ENCODE results near the gene SYTL3.
A peak's percentile ranks its signal among the peaks of the same experiment; 100 is the strongest.

The SYTL3 gene

GRCh38 chr6:158760618-158761250, 110.9 kb downstream of the SYTL3 start:
- DNase-seq = no peak
- intact Hi-C loops (cut with DNase I) = no loop called here

GRCh38 chr6:158761746-158762145, 111.9 kb downstream of the SYTL3 start:
- peak in 1 of 42 donors; percentile 2 for DNase-seq

GRCh38 chr6:158762787-158763433, 113.1 kb downstream of the SYTL3 start:
- DNase-seq = peak in 6 of 42 donors; percentile 15 to 67 (median 32)
- intact Hi-C loops (cut with DNase I) = no loop called here

More at GRCh38 chr6:158761746-158762145, 111.9 kb downstream of the SYTL3 start:
- intact Hi-C loops (cut with DNase I) = no loop called here

- intact Hi-C loops (cut with DNase I) = no loop called here
These were observed 113.8 kb downstream of the SYTL3 start for GRCh38 chr6:158763434-158764182.

GRCh38 chr6:158764183-158764849, 114.5 kb downstream of the SYTL3 start:
- peak in 1 of 42 donors; percentile 2 for DNase-seq
- intact Hi-C loops (cut with DNase I) = no loop called here

More at GRCh38 chr6:158763434-158764182, 113.8 kb downstream of the SYTL3 start:
- DNase-seq = peak in 1 of 42 donors; percentile 16

- intact Hi-C loops (cut with DNase I) = no loop called here
- peak in 1 of 42 donors; percentile 1 for DNase-seq
These were observed 115.1 kb downstream of the SYTL3 start for GRCh38 chr6:158764926-158765325.

- intact Hi-C loops (cut with DNase I) = no loop called here
- peak in 1 of 42 donors; percentile 5 for DNase-seq
These were observed 115.7 kb downstream of the SYTL3 start for GRCh38 chr6:158765499-158766068.

- intact Hi-C loops (cut with DNase I) = no loop called here
- peak in 17 of 42 donors; percentile 19 to 69 (median 48) for DNase-seq
These were observed 117.0 kb downstream of the SYTL3 start for GRCh38 chr6:158766621-158767455.

- DNase-seq = peak in 1 of 42 donors; percentile 10
- intact Hi-C loops (cut with DNase I) = no loop called here
These were observed 117.9 kb downstream of the SYTL3 start for GRCh38 chr6:158767709-158768108.

- DNase-seq = peak in 3 of 42 donors; percentile 0 to 9 (median 1)
- intact Hi-C loops (cut with DNase I) = no loop called here
These were observed 118.6 kb downstream of the SYTL3 start for GRCh38 chr6:158768436-158768835.

- DNase-seq = peak in 1 of 42 donors; percentile 15
- intact Hi-C loops (cut with DNase I) = no loop called here
These were observed 119.4 kb downstream of the SYTL3 start for GRCh38 chr6:158769234-158769770.

- DNase-seq = peak in 35 of 42 donors; percentile 17 to 84 (median 46)
- intact Hi-C loops (cut with DNase I) = no loop called here
These were observed 120.0 kb downstream of the SYTL3 start for GRCh38 chr6:158769771-158770432.

GRCh38 chr6:158770533-158771330, 120.9 kb downstream of the SYTL3 start:
- peak in 28 of 42 donors; percentile 3 to 62 (median 42) for DNase-seq
- intact Hi-C loops (cut with DNase I) = no loop called here

GRCh38 chr6:158771399-158772152, 121.7 kb downstream of the SYTL3 start:
- no peak for DNase-seq
- intact Hi-C loops (cut with DNase I) = no loop called here

GRCh38 chr6:158772172-158772571, 122.3 kb downstream of the SYTL3 start:
- intact Hi-C loops (cut with DNase I) = no loop called here
- DNase-seq = no peak
